NT2/D1 (cell line): ENCODE measurements around the gene CANX.

Experiments
- SUZ12 ChIP-seq: IDR thresholded peaks from 2 replicates; pipeline ENCODE4 v1.6.1; 2011; ENCODE audit not compliant: insufficient read length, insufficient read depth; ENCODE audit errors: extremely low read depth
- YY1 ChIP-seq: IDR thresholded peaks from 2 replicates; pipeline ENCODE4 v1.6.1; 2011; ENCODE audit not compliant: insufficient read length, insufficient read depth

DNA sequence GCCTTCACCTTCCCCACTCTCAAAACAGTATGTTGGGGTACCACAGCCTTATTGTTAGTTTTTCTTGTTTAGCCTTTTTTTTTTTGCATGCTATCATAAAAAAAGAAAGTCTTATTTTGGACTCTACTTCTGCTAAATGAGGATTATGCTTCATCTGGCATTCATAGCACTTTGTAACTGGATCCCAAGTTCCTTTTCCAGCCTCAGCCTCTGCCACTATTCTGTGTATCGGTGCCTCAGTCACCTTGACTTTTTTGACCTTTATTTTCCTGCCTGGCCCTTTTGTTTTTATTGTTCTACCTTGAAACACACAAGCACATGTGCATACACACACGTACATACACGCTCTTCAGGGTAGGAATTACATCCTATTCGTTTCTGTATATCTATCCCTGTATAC, 25.4 kb downstream of the CANX start:
- no peak for TF ChIP-seq SUZ12
- no peak for TF ChIP-seq YY1
